ENCODE data around the gene NDP. TPM values are rescaled to one million over a fixed set of nuclear protein-coding genes. Genes with fewer than 3 reads are reported as not detected.

NDP gene
- total RNA-seq, 2 experiments from 2014 or later: not detected

DNA sequence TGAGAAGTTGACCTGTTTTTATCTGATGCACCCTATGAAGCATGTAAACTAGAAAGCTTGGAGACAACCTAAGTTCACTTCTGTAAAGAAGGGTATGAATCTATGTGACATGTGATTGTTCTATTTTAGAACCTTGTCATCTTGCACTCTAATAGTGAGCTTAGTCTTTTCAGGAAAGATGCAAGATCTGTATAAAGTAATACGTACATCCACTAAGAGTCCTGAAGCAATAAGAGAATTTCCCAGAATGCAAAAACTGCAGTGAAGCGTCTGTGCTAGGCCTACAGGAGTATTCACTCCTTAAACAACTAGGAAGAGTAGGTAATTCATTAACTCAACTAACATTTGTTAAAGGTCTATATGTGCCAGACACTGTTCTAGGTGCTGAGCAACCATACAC lies 23.3 kb upstream of the NDP start:
- no peak for DNase-seq
- Mint-ChIP-seq H3K36me3 (ENCODE audit: low read depth) (no peaks in the 10 kb centered on the region), H3K27me3 (ENCODE audit: low read depth) (no peaks in the 10 kb centered on the region), H3K27ac (no peak overlapping the region), H3K4me1 (ENCODE audit: low read depth) (no peaks in the 10 kb centered on the region), H3K4me3 (no peak overlapping the region), H3K9me3 (no peaks in the 10 kb centered on the region)
- intact Hi-C loops (cut with micrococcal nuclease): no loop called here
- CTCF ChIA-PET: no interaction called here

DNA sequence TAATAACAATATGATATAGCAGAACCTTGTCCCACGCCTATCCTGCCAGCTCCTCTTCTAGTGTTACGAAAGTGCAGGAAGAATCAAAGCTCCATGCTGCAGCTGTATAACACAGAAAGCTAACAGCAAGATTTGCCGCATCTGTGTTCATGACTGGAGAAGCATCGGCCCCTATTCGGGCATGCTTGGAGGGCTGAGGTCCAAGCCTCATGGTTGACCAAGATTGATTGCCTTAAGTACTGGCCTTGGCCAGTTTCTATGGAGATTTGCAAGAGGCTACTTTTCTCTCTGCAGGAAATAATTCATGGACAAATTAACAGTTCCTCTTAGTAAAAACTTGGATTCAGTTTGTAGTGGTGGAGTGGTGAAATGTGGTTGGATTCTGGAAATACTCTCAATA lies 12.9 kb upstream of the NDP start:
- no peaks in the 10 kb centered on the region for H3K4me1 Mint-ChIP-seq (ENCODE audit: low read depth)
- intact Hi-C loops (cut with micrococcal nuclease): no loop called here
- DNase-seq: no peak
- no peak overlapping the region for H3K27ac Mint-ChIP-seq
- no peaks in the 10 kb centered on the region for H3K9me3 Mint-ChIP-seq
- CTCF ChIA-PET: interaction anchor here (0.5 kb wide), 1 partner anchor 32 kb away, joined by 4 read pairs; no protein-coding TSS in a partner anchor
- H3K36me3 Mint-ChIP-seq (ENCODE audit: low read depth): no peaks in the 10 kb centered on the region
- H3K4me3 Mint-ChIP-seq: no peak overlapping the region
- H3K27me3 Mint-ChIP-seq (ENCODE audit: low read depth): no peaks in the 10 kb centered on the region

DNA sequence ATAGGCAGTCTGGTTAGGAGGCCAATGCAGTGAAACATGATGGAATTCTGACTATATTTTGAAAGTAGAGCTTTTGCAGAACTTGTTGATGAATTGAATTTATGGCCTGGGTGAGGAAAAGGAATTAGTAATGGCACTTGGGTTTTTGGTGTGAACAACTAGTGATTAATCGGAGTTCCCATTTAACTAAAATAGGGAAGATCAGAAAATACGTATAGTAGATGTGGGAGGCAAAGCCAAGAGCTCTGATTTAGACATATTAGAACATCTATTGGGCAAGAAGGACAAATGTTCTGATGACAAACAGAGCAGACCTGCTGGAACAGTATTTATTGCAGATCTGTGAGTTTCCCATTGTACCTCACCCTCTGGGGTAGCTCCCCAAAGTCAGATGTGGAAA lies 12.3 kb upstream of the NDP start:
- no peaks in the 10 kb centered on the region for H3K27me3 Mint-ChIP-seq (ENCODE audit: low read depth)
- no peak overlapping the region for H3K4me3 Mint-ChIP-seq
- CTCF ChIA-PET: no interaction called here
- DNase-seq: no peak
- H3K4me1 Mint-ChIP-seq (ENCODE audit: low read depth): no peaks in the 10 kb centered on the region
- H3K36me3 Mint-ChIP-seq (ENCODE audit: low read depth): no peaks in the 10 kb centered on the region
- no peaks in the 10 kb centered on the region for H3K9me3 Mint-ChIP-seq
- no peak overlapping the region for H3K27ac Mint-ChIP-seq
- intact Hi-C loops (cut with micrococcal nuclease): no loop called here

DNA sequence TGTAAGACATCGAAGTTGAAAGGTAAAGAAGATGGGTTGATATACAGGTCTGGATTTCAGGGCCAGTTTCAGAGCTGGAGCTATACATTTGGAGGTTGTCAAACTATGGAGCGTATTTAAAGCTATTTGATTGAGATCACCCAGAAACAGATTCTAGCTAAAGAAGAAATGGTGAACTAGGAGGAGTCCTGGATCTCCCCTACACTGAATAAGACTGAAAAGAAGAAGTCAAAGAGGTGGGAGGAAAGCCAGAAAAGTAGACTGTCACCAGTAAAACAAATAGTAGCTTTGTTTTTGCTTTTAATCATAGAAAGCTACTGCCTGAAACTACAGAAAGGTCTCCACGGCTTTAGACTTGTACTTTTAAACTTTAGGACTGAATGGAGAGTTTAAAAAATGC lies 5.0 kb upstream of the NDP start:
- Mint-ChIP-seq H3K4me3 (no peak overlapping the region), H3K9me3 (no peaks in the 10 kb centered on the region), H3K27ac (no peak overlapping the region), H3K36me3 (ENCODE audit: low read depth) (no peaks in the 10 kb centered on the region), H3K27me3 (ENCODE audit: low read depth) (peaks cover 12% of the 10 kb centered on the region), H3K4me1 (ENCODE audit: low read depth) (peaks cover 5% of the 10 kb centered on the region)
- DNase-seq: no peak
- CTCF ChIA-PET: no interaction called here
- intact Hi-C loops (cut with micrococcal nuclease): no loop called here

DNA sequence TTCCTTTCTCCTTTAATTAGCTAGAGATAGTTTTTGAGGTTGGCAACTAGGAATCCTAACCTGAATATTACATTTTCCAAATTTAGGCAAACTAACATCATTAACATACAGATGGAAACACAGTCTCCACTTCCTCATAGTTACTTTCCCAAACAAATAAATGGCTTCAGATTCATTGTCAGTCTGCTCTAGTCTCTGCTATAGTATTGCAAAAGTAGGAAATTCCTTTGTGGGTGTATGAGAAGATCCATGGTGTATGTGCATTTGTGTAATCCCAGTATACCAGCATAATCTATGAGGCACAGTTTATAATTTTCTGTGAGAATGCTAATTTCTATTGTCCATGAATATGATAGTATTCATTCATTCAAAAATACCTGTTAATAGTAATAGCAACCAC lies 3.0 kb upstream of the NDP start:
- H3K4me3 Mint-ChIP-seq: no peak overlapping the region
- no peak overlapping the region for H3K27ac Mint-ChIP-seq
- intact Hi-C loops (cut with micrococcal nuclease): no loop called here
- H3K4me1 Mint-ChIP-seq (ENCODE audit: low read depth): peaks cover 6% of the 10 kb centered on the region
- H3K9me3 Mint-ChIP-seq: no peaks in the 10 kb centered on the region
- CTCF ChIA-PET: no interaction called here
- H3K36me3 Mint-ChIP-seq (ENCODE audit: low read depth): no peaks in the 10 kb centered on the region
- no peak for DNase-seq
- H3K27me3 Mint-ChIP-seq (ENCODE audit: low read depth): peaks cover 15% of the 10 kb centered on the region

DNA sequence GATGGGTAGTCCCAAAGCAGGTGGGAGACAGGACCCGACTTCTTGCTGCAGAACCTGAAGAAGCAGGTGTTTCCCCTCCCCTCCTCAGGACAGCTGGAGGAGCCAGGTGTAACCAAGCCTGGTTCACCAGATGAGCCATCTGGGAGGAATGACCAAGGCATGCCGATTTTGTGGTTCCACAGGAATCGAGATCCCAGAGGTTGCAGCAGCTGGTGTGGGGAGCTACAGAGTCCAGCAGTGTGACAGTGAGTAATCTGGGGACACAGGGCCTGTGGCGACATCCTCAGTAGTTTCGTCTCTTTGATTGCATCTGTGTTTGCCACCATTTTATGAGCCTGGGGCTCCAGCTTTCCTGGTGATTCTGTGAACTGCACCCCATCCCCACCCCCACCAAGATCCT lies 2.6 kb upstream of the NDP start:
- H3K4me3 Mint-ChIP-seq: no peak overlapping the region
- intact Hi-C loops (cut with micrococcal nuclease): no loop called here
- H3K9me3 Mint-ChIP-seq: no peaks in the 10 kb centered on the region
- H3K27ac Mint-ChIP-seq: no peak overlapping the region
- H3K27me3 Mint-ChIP-seq (ENCODE audit: low read depth): peaks cover 15% of the 10 kb centered on the region
- DNase-seq: no peak
- no peaks in the 10 kb centered on the region for H3K36me3 Mint-ChIP-seq (ENCODE audit: low read depth)
- peaks cover 6% of the 10 kb centered on the region for H3K4me1 Mint-ChIP-seq (ENCODE audit: low read depth)
- CTCF ChIA-PET: no interaction called here

DNA sequence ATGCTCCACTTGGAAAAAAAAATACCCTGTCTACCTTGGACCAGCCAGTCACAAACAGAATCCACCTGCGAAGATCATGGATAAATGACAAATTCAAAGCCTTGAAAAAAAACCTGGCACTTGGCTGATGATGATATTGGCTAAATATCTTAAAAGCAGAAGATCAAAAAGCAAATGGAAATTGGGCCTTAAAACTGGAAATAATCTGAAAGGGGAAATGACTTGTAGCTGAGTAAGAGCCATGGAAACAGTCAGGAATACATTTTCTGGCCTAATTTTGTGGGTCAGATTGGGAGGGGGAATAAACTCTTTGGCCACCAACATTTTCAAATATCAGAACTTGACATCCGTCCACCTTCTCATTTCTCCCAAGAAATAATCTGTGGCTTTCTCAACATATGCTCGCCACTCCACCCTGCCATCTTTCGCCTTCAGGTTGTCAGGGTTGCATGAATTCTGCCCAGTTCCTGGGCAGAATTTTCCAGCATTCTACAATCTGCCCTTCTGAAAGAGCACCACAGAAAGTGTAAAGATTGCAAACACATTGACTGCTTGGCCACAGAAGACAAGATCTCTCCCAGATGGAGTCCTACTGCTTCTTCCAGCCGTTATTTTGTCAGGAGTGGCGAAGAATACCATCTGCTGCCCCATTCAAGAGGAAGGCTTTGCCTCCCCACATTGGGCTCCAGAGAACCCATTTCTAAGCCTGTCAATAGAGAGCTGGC lies 1.7 kb upstream of the NDP start:
- H3K36me3 Mint-ChIP-seq (ENCODE audit: low read depth): no peaks in the 10 kb centered on the region
- H3K4me1 Mint-ChIP-seq (ENCODE audit: low read depth): peaks cover 6% of the 10 kb centered on the region
- peaks cover 15% of the 10 kb centered on the region for H3K27me3 Mint-ChIP-seq (ENCODE audit: low read depth)
- no peak for DNase-seq
- CTCF ChIA-PET: no interaction called here
- no peak overlapping the region for H3K27ac Mint-ChIP-seq
- no peaks in the 10 kb centered on the region for H3K9me3 Mint-ChIP-seq
- H3K4me3 Mint-ChIP-seq: no peak overlapping the region
- intact Hi-C loops (cut with micrococcal nuclease): no loop called here

DNA sequence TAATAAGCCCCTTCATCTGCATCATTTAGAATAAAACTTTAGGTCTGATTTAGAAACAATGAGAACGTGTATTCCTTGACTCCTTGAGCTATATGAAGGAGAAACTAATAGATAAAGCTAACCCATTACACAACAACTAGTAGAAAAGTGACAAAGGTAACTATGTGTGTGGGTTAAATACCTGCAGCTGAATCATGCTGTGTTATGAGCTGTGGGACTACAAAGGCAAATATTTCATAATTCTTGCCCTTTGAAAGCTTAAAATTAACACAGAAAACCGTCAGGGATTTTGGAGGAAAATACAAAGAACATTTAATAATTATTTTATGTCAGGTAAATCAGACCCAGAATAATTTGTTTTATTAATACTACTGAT lies 898 bp upstream of the NDP start:
- Mint-ChIP-seq H3K36me3 (ENCODE audit: low read depth) (no peaks in the 10 kb centered on the region), H3K27ac (no peak overlapping the region), H3K4me3 (peak overlapping the region; percentile 48), H3K27me3 (ENCODE audit: low read depth) (peaks cover 15% of the 10 kb centered on the region), H3K9me3 (no peaks in the 10 kb centered on the region), H3K4me1 (ENCODE audit: low read depth) (peaks cover 6% of the 10 kb centered on the region)
- CTCF ChIA-PET: no interaction called here
- intact Hi-C loops (cut with micrococcal nuclease): no loop called here
- DNase-seq: no peak

DNA sequence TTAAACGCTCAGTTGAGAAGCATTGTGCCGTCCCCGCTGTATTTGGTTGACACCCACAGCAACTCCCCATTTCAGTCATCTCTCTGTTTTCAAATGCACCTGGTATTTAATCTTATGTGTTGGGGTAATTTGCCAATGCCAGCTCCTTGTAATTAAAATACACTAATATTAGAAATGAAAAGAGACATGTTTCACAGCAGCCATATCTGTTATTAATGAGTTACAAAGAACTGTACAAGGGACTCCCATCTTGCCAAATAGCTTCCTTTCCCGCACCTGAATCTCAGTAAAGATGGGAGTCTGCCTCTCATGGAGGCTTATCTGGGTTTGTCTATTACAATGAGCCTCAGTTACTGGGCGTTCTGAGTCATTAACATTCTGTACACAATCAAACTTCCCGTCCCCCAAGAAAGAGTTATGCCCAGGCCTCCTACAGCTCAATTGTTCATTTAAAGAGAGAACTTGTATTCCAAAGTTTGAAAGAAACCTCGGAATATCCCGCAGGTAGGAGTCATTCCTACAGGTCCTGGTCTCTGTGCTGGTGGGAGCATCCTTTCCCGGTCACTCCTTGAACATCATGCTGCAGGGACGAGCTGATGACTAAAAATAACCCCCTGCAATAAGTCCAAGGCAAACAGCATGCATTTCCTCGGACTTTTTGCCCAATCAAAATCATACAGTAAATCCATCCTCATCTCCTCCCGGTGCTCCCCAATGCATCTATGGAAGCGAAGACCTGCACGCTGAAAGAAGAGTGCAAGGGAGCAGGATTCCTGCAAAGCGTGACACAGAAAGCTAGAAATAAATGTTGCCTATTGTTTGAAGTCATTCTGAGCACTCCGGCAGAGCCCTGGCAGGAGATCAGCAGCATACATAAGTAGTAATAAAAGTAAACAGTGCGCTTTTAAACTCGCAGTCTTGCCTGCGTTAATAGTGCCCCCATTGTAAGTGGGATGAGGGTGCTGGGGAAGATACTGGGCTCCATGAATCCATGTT lies 926 bp downstream of the NDP start:
- no peaks in the 10 kb centered on the region for H3K9me3 Mint-ChIP-seq
- CTCF ChIA-PET: no interaction called here
- no peaks in the 10 kb centered on the region for H3K36me3 Mint-ChIP-seq (ENCODE audit: low read depth)
- intact Hi-C loops (cut with micrococcal nuclease): no loop called here
- H3K4me1 Mint-ChIP-seq (ENCODE audit: low read depth): peaks cover 6% of the 10 kb centered on the region
- no peak overlapping the region for H3K4me3 Mint-ChIP-seq
- no peak for DNase-seq
- H3K27ac Mint-ChIP-seq: no peak overlapping the region
- peaks cover 15% of the 10 kb centered on the region for H3K27me3 Mint-ChIP-seq (ENCODE audit: low read depth)

DNA sequence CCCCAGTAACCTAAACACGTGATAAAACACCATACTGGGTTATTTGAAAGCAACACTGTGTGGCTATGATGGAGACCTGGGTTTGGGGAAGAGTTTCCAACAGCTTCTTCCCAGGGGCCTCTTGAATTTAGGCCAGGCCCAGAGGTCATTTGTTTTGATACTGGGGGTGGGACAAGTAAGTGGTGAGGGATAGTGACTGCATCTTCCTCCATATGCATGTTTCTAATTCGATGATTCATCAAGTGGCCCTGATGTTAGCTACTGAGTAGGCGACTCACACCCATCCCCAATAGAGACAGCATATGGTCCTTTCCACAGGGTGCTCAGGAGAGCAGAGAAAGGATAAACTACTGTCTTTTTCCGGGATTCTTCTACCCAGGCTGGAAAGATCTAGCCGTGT lies 2.7 kb downstream of the NDP start:
- CTCF ChIA-PET: no interaction called here
- intact Hi-C loops (cut with micrococcal nuclease): no loop called here
- Mint-ChIP-seq H3K27me3 (ENCODE audit: low read depth) (peaks cover 15% of the 10 kb centered on the region), H3K36me3 (ENCODE audit: low read depth) (no peaks in the 10 kb centered on the region), H3K4me3 (no peak overlapping the region), H3K9me3 (no peaks in the 10 kb centered on the region), H3K4me1 (ENCODE audit: low read depth) (peaks cover 6% of the 10 kb centered on the region), H3K27ac (no peak overlapping the region)
- DNase-seq: no peak

DNA sequence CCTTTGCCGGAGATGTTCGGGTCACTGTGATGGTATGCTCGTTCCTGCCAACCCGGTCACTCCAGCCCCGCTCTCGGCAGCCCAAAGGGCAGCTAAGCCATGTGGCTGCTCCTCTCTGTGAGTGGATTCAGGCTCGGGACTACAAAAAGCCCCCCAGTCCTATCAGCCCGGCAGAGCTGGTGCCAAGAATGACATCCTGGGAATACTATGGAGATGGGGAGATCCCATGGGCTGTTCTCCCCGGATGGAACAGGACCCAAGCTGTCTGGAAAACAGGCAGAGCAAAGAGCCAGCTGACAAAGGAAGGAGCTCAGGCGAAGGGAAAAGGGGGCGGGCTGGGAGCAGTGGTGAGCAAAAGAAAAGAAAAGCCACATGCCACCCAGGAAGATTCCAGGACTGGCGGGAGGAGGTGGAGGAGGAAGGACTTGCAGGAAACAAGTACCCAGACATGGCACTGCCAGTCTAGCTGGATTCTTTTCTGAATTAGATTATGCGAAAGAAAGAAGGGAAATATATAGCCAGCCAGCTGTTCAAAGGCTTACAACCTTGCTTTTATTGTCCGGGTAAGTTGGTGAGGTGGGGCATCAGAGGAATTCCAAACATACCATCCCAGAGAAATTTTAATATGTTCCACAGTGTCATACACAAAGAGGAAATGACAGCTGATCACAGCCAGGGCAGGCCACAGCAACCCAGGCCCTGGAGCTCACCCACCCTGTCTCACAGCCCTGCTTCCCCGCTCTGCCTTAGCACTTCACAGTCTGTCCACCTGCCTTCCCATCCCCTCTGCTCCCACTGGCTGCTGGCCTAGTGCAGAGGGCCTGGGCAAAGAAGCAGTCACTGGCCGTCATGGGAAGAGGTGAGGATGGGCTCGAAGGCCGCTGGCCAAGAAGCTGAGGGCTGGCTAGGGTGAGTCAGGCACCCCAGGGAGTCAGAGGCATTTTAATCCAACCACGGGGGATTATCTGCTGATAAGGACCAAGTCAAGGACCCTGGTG lies 3.4 kb downstream of the NDP start:
- DNase-seq: no peak
- CTCF ChIA-PET: no interaction called here
- peaks cover 11% of the 10 kb centered on the region for H3K27me3 Mint-ChIP-seq (ENCODE audit: low read depth)
- intact Hi-C loops (cut with micrococcal nuclease): no loop called here
- H3K9me3 Mint-ChIP-seq: no peaks in the 10 kb centered on the region
- H3K27ac Mint-ChIP-seq: no peak overlapping the region
- peaks cover 6% of the 10 kb centered on the region for H3K4me1 Mint-ChIP-seq (ENCODE audit: low read depth)
- no peaks in the 10 kb centered on the region for H3K36me3 Mint-ChIP-seq (ENCODE audit: low read depth)
- no peak overlapping the region for H3K4me3 Mint-ChIP-seq

DNA sequence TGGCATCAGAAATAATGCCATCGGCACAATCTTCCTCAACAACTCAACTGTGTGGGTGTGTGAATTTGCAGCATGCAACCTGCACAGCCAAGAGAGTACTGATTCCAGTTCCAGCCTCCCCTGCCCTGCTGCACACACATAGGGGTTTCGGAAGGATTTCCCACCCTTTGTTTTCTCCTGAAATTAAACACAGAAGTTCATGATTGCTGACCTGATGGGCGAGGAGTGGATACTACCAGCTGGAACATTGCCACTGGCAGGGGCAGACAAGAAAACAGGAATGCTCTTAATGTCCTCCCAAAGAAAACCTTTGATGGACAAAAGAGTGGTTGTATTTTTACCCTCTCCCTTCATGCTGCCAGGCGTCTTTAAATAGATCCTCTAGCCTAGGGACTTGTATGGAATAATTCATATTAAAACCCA lies 4.8 kb downstream of the NDP start:
- Mint-ChIP-seq H3K27me3 (ENCODE audit: low read depth) (peaks cover 4% of the 10 kb centered on the region), H3K27ac (no peak overlapping the region), H3K9me3 (no peaks in the 10 kb centered on the region), H3K36me3 (ENCODE audit: low read depth) (no peaks in the 10 kb centered on the region), H3K4me1 (ENCODE audit: low read depth) (peaks cover 2% of the 10 kb centered on the region), H3K4me3 (no peak overlapping the region)
- no peak for DNase-seq
- intact Hi-C loops (cut with micrococcal nuclease): no loop called here
- CTCF ChIA-PET: no interaction called here

All from activated naive CD4-positive, alpha-beta T cell treated with anti-CD3 and anti-CD28 coated beads for 36 hours (primary cell).